NCI-H146 treated with DMSO at 0.1 percent for 48 hours (cell line): ENCODE results near the gene GNB5.

Experiments
- DNase-seq: peaks from one replicate; lab custom pipeline; 2025; ENCODE audit not compliant: unreplicated experiment; lab: John Stamatoyannopoulos, UW

The GNB5 gene

DNA sequence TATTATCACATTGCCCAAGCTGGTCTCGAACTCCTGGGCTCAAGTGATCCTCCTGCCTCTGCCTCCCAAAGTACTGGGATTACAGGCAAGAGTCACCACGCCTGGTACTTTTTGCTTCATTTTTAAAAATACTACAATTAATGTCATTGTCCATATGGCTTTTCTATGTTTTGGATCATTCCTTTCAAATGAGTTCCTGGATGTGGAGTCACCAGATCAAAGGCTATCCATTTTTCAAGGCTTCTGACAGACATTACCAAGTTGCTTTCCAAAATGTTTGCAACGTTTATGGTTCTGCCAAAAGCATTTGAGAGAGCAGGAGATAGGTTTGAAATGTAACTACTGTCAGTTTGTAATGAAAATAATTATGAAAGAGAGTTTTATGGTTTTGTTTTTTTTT, 44.4 kb downstream of the GNB5 start:
- no peak for DNase-seq

DNA sequence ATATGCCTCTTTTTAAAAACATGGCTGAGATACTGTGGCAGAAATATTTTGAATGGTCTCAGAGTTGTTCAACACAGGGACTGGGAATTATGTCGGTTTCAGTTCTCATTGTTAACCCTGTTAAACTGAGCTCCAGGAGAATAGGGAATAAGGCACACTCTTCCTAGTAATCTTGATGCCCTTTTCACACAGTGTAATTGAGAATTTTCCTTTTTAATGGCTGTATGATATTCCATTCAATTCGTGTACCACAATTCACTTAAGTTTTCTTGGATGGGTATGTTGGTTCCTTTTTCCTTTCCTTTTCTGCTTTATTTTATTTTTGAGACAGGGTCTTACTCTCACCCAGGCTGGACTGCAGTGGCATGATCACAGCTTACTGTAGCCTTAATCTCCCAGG, 44.9 kb downstream of the GNB5 start:
- no peak for DNase-seq

DNA sequence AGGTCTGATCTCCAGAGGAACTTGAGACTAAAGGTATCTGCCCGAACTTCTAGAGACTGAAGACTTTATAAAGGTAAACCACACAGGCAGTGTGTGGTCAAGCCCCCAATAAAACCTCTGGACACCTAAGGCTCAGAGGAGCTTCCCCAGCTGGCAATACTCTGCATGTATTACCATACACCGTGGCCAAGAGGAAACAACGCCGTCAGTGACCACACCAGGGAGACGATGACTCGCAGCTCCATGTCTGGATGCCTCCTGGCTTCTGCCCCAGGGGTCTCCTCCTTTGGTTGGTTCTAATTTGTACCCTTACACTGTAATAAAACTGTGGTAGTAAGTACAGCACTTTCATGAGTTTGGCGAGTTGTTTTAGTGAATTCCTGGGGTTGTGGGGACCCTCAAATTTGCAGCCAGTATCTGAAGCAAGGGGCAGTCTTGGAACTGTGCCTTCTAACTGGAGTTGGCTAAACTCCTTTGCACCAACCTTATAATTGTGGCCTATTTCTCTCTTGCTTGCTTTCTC, 46.5 kb downstream of the GNB5 start:
- no peak for DNase-seq

DNA sequence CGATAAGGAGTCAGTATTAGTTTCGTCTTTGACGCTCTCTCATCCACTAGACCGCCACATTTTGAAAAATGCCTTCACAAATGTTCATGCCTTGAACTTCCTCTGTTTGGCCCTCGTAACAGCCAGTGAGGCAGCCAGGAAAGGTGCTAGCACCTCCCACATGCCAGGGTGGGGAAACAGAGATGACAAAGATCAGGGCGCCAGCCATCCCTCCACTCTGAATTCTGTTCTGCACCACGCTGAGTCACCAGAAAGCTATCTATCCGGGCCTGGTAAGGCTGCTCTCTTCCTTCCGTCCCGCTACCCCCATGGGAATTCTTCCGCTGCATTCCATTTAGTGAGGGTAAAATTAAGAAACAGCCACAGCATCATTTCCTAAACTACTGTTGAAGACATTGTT, 47.3 kb downstream of the GNB5 start:
- DNase-seq, result no peak

DNA sequence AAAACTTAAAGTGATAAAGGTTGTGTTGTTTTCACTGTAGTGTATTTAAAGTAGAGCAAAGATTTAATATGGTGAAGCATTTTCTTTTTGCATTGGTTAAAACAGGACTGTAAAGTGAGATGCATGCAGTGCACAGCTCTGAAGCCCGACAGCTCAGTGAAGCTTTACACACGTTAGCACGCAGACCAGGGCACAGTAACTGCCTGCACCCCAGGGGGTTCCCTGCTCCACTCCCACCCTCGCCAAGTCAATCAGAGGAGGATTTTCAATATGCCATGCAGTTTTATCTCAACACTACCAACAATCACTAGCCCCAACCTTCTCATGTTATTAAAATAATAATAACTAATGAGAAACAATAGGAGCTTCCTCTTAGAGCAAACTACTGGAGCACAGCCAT, 50.5 kb downstream of the GNB5 start:
- DNase-seq, result no peak

DNA sequence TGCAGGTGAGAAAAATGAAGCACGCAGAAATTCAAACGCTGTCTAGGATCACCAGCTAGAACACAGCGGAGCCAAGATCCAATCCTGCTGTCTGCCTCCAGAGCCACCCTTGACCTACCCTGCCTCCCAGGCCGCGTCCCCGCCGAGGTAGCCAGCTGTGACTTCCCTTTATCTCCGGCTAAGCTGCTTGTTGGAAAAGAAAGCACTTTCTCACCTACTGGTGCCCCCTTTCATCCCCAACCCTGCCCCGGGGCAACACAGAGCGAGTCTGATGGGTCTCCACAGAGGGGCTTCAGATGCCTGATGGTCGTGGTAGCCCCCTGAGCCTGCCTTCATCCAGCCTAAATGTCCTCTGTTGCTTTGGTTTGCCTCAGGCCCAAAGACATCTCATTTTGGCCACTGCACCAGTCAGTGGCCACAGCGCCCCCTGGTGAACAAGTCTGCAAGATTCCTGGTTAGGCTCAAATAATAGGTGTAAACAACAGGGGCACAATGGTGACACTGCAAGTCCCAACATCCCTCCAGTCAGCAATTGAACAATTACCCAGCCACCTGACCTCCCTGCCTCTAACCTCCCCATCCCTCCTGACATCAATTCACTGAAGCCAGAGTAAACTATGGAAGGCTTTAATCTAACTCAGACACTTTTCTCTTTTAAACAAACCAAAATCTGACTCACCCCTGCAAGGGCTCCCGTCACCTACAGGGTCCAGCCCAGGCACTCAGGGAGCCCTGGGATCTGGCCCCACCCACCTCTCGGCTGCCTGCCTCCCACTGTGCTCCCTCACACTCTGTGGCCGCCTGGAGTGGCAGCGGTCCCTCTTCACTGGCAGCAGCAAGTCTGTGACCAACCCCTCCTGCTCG, 51.4 kb downstream of the GNB5 start:
- peak; percentile 3 for DNase-seq

DNA sequence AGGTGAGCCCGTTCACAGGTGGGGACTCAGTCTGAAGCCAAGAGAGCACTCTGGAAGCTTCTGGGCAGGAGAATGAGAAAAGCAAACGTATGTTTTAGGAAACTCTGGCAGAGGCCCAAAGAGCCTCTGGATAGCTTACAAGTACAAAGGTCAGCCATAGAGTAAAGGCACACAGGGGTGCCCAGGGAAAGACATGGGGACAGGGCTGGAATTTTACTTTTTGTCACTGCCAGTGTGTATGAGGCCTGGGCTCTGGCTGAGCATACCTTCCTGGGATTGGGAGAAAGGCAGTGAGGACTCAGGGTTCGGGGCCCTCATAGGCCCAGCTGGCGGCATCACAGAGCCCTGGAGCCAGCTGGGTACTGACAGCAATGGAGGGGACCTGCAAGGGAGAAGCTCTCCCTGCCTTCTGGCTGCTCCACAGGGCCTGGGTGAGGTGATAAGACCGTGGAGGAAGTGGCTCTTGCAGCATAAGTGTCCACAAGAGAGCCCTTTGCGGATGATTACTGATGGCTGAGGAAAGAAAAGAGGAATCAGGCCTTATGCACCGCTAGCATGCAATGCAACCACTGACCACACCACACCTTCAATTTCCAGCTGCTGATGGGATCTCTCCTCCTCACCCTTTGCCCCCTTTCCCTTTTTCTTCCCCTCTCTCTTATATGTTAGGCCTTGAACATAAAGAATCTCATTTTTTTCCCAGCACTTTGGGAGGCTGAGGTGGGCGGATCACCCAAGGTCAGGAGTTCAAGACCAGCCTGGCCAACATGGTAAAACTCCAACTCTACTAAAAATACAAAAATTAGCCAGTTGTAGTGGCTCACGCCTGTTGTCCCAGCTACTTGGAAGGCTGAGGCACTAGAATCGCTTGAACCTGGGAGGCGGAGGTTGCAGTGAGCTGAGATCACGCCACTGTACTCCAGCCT, 53.5 kb downstream of the GNB5 start:
- DNase-seq, result no peak

DNA sequence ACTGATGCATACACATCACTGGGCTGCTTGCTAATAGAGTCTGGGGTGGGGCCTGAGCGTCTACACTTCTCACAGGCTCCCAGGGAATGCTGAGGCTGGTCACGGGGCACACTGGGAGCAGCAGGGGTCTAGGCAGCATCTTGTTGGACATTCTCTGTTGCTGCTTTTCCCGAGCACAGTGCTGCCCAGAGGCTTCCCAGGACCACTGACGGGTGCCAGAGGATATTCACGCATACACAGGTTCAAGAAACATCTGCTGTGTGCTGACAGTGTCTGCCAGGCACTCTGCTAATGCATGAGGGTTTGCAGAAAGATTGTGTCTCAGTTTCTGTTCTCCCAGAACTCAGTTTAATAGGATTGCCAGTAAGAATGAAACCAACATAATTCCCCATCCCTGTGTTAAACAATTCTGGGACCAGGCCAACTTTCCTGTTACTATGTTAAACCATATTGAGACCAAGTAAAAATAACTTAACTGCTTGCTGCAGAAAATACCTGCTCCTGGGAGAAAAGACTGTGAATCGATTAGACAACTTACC, 54.7 kb downstream of the GNB5 start:
- no peak for DNase-seq

DNA sequence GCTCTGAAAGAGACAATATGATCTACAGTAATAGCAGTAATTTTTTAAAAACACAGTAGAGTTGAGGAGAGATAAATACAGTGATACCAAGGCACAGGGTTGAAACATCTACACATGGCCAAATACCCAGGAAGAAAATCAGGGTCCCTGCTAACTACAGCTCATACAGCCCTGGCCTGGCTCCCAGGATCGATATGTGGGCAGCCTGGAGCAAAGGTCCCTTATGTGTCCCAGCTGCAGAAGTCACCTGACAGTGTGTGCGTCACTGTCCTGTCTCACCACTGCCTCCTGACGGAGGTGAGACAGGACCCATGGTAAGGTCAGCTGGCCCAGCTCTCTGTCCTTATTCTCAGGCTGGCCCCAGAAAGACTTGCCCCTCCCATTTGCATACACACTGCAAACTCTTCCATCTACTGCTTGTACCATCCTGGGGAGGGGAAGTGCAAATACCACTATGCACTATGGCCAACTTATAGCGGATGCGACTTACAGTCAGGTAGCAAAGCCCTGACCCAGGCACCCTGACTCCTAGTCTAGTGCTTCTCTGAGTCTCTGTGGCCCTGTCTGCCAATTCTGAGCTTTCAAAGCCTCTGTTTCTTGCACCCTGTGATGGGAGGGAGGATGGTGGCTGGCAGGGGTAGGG, 56.6 kb downstream of the GNB5 start:
- no peak for DNase-seq

DNA sequence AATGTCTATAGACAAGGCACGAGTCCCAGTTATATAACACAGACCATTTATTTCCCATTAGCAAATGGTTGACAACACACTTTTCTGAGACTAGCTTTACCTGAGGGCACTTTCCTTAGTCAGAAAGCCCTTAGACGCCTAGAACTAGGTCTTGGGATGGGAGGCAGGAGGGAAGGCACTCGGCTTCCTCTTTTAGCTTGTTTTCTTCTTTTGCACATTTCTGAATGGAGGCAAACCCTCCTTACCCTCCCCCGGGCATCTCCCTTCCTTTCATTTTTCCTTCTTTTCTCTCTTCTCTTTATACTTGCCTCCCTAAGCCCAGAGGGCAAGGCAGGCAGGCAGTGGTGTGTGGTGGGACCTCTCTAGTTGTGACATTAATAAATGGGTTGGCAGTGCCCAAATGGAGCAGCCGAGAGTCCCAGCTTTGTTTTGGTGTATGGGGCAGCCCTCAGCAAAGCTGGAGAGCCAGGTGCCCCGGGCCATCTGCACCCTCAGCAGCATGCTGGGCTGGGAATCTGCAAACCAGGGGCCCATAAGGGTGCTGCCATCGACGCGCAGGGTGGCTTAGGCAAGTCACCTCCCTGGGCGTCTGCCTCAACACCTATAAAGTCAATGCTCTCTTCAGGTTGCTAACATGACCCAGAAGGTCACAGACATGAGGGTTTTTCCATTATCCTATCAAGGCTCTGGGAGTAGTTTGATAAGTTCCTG, 57.5 kb downstream of the GNB5 start:
- no peak for DNase-seq

DNA sequence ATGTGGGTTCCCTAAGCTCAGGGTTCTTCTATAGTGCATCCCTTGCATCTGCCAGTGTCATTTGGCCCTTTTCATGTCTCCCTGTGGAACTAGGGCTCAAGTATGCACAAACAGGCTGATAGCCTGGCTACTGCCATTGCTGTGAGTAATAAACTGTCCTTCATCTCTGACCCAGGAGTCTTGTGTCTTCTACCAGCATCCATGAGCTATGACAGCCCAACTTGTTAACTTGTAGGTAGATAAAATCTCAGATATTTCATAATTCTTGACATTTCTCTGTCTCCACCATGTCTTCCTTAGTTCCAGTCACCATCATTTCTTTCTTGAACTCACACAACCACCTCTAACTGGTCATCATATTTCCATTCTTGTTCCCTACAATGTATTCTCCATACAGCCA, 59.1 kb downstream of the GNB5 start:
- DNase-seq, result no peak

DNA sequence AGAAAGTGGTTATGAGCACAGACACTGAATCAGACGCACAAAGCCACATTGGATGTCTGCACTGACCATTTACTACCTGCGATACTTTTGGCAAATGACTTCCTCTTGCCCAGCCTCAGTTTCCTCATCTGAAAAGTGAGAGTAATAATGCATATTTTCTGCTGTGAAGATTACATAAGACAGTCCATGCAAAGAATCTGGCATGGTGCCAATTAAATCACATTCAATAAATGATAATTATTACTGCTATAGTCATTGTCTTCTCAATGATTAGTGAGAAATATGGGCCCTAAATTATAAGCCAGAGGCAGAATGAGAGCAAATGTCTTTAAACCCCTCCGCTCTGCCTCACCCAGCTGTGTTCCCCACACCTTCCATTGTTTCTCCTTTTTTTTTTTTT, 62.6 kb downstream of the GNB5 start:
- no peak for DNase-seq

DNA sequence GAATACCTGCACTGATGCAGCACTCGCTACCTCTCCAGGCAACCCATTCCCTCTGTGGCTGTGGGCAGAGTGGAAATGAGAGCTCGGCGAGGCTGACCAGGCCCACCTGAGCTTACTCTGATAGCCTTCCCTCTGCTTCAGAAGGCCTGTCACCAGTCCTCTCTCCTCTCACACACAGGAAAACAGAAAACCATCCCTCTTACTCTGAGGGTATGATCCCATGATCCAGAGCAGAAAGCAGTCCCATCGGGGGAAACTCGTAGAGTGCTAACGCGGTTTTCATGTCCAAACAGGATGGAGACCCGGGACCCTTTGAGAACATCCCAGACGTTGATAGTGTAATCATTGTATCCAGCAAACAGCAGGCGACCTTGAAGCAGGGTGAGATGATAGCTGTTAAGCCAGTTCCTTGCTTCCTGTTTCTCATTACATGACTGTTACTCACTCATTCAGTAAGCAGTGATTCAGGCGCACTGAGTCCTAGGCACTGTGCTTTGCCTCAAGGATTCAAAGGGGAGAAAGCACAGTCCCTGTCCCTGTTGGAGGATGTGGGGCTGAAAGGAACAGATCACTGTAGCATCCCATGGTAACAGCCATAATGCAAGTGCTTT, 66.8 kb downstream of the GNB5 start:
- no peak for DNase-seq

DNA sequence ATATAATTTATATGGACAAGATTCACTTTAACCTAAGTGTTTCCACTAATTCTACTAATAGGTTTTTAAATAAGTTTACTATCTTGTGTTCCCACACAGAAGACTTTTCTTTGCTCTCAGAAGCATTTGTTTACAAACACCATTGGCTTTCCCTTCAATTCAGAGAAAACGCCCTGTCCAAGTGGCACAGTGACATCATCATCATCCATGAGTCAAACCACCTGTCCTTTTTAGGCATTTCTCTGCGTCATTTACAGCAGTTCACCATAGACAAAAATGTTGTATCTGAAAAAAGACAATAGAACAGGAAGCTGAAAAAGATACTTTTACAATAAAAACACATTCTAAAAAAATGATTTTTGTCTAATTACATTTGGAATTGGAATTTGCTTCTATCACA, 69.3 kb downstream of the GNB5 start:
- no peak for DNase-seq

DNA sequence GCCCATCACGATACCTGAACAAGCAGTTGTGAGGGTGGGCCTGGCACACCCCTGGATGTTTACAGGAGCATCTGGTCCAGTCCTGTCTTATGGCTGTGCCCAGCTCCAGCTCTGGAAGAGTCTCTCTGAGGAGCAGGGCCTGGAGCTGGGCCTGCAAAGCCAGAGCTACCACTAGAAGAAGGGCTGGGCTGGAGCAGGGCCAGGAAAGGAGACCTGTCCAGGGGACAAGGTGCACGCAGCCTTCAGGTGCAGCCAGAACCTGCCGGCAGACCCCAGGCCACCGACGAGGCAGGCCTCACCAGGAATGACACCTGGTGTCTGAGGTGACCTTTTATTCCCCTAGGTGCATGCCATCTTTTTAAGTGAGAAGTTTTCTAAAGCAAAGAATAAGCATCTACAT, 70.2 kb downstream of the GNB5 start:
- no peak for DNase-seq

DNA sequence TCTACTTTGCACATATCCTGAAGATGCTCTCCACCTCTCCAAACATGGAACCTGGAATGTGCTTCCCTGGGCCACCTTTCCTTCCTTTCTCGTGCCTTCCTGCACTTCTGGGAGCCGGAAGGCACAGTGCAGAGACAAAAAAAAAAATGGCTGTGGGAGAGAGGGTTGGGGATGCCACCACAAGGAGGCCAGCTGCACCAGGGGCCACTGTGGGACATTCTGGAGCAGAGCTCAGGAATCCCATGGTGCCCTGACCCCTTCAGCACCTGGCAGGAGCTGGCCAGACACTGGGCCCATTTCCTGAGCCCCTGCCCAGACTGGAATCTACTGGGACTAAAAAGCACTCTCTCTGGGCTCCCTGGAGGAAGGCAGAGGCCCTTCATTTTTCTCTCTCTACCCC, 70.7 kb downstream of the GNB5 start:
- no peak for DNase-seq

DNA sequence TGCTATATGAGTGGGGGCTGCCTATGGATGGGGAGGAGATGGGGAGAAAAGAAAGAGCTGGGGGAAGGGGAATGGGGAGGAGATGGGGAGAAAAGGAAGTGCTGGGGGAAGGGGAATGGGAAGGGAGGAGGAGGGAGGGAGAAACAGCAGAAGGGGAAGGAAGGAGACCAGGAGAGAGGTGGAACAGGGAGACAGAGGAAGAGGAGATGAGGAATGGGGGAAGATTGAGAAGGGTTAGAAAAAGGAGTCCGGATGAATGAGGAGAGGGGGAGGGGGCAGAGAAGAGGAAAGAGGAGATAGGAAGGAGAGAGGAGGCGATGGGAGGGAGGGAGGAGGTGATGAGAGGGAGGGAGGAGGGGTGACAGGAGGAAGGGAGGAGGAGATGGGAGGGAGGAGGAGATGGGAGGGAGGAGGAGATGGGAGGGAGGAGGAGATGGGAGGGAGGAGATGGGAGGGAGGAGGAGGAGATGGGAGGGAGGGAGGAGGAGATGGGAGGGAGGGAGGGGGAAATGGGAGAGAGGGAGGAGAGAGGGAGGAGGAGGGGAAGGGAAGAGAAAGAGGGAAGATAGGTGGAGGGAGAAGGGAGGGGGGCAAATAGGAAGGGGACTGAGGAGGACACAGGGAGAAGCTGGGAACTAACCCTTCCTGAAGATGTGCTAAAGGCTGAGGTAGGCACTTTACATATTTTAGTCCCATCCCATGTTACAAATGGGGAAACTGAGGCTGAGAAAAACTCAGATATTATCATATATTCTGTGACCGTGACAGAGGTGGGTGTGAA, 72.0 kb downstream of the GNB5 start:
- DNase-seq, result no peak

DNA sequence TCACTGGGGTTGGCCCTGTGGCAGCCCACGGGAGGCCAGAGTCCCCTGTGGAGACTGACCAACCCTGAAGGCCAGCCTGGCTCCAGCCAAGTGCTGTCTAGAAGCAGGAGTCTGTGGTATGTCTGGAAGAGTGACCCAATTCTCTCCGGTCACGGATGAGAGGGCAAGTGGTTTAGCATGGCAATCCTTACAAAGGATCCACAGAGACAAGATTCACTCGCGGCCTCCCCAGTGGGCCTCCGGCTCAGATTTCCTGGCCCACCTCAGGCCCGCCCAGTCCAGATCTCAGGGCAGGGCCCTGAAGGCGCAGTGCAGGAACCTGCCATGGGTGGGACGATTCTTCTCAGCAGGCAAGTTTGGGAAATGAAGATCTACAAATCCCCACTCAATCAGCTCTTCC, 73.6 kb downstream of the GNB5 start:
- DNase-seq, result no peak
